Measurements from ENCODE around the gene KLHL17. TPM values are rescaled to one million over a fixed set of nuclear protein-coding genes. Genes with fewer than 3 reads are reported as not detected.

The KLHL17 gene
- total and polyA plus RNA-seq, 10 of the 15 experiments (the other 5 are each of a cell fraction or from before 2014, with no cell fraction given), result 0.03 to 30.6 (median 5.3) TPM

- H3K9me3 ChIP-seq (replicated peaks; ENCODE audit: control insufficient read depth, insufficient read depth, low read length), result no peaks in the 10 kb centered on the region
- FAIRE-seq (no peak), ATAC-seq (peak; percentile 59), DNase-seq (ENCODE audit: low read depth, low spot score) (no peak)
- H3K4me2 ChIP-seq (ENCODE audit: control insufficient read depth, insufficient read depth), result peak within 1 kb of the TSS; percentile 96
- WGBS (ENCODE audit: insufficient coverage, insufficient replicate concordance, low lambda C conversion rate, missing lambda C conversion rate), result 4% methylated on average over 49 of the region's 95 CpGs
- H3K4me1 ChIP-seq (ENCODE audit: control insufficient read depth, insufficient read depth, low read length), result peaks cover 19% of the 10 kb centered on the region
- H4K20me1 ChIP-seq (ENCODE audit: control insufficient read depth, insufficient read depth), result no peaks in the 10 kb centered on the region
- ChIA-PET POLR2A (interaction anchor here (2.6 kb wide), 1 partner anchor 7 kb away, joined by 10 read pairs; no protein-coding TSS in a partner anchor), CTCF (interaction anchor here (5.6 kb wide), 1 partner anchor 16 kb away, joined by 56 read pairs; the partner anchor contains the start of gene PERM1), SMC1A (ENCODE audit: uncharacterized antibody, unreplicated experiment) (interaction anchor here (1.3 to 1.6 kb wide), 2 partner anchors 13 to 15 kb away, joined by 3 read pairs; partner anchors contain the start of gene ISG15), RAD21 (ENCODE audit: unreplicated experiment) (interaction anchor here (0.6 to 1.0 kb wide), 3 partner anchors 16 to 777 kb away, joined by 3 to 4 read pairs (median 3); no protein-coding TSS in a partner anchor)
- intact Hi-C loops (cut with micrococcal nuclease; ENCODE audit: unreplicated experiment) (no loop called here), in situ Hi-C loops (cut with MboI) (no loop called here)
- peaks cover 0 to 20% of the 10 kb centered on the region in 2 experiments; a peak in 2 of 4 replicates for H3K27me3 ChIP-seq (replicated peaks in 1 of 2; ENCODE audit: control insufficient read depth in 2 of 2, insufficient read depth in 2 of 2, low read length in 1 of 2)
- peak within 1 kb of the TSS; percentile 75 for H2AFZ ChIP-seq (ENCODE audit: control insufficient read depth, low read depth, low read length)
- H3K36me3 ChIP-seq (ENCODE audit: control insufficient read depth in 2 of 2, insufficient read depth in 2 of 2, low read length in 1 of 2), result no peaks in the 10 kb centered on the region
- BruUV-seq (replicated peaks), result no TSS peak
- peak within 1 kb of the TSS; percentile 44 for H3K9ac ChIP-seq (ENCODE audit: control insufficient read depth, insufficient read depth, low read length)
- peak within 1 kb of the TSS; percentile 66 for H3K4me3 ChIP-seq
- no peaks in the 10 kb centered on the region for H3K79me2 ChIP-seq (ENCODE audit: control insufficient read depth, insufficient read depth, low read length)
- no peak within 1 kb of the TSS for H3K27ac ChIP-seq (ENCODE audit: control insufficient read depth, insufficient read depth)
- TF ChIP-seq POLR2A (IDR thresholded peaks at IDR 0.05; ENCODE audit: low read depth, low read length) (0 out of 2 replicates have a peak, but pooled peaks have one; percentile 16), PBX3 (IDR thresholded peaks at IDR 0.05; ENCODE audit: insufficient replicate concordance, low read depth, low read length) (peak; percentile 89), BHLHE40 (IDR thresholded peaks at IDR 0.05; ENCODE audit: borderline replicate concordance in 1 of 2, low read depth in 2 of 2, low read length in 1 of 2) (peak in 1 of 2 experiments; percentile 73; a peak in 1 of 4 replicates), ZNF24 (IDR thresholded peaks at IDR 0.05) (0 out of 2 replicates have a peak, but pooled peaks have one; percentile 11), USF1 (IDR thresholded peaks at IDR 0.05; ENCODE audit: borderline replicate concordance, extremely low read length, insufficient read depth, low read depth, low read length) (no peak), PKNOX1 (IDR thresholded peaks at IDR 0.05) (peak; percentile 93), ZNF592 (IDR thresholded peaks at IDR 0.05) (no peak), GATAD2B (conservative IDR thresholded peaks at IDR 0.05; ENCODE audit: low read depth) (peak; percentile 50), EGR1 (IDR thresholded peaks at IDR 0.05; ENCODE audit: borderline replicate concordance in 1 of 2, low read depth in 2 of 2, low read length in 2 of 2) (peak in 1 of 2 experiments; percentile 11; a peak in 1 of 3 replicates), BACH1 (IDR thresholded peaks at IDR 0.05; ENCODE audit: borderline replicate concordance) (peak; percentile 21), HDAC6 (IDR thresholded peaks at IDR 0.05; ENCODE audit: unreplicated experiment) (peak; percentile 67), ATF3 (IDR thresholded peaks at IDR 0.05; ENCODE audit: borderline replicate concordance, extremely low read depth, low read depth, low read length) (no peak), SUZ12 (IDR thresholded peaks at IDR 0.05; ENCODE audit: unreplicated experiment) (peak; percentile 32), ZSCAN29 (IDR thresholded peaks at IDR 0.05) (peak; percentile 93)
Observed at GRCh38 chr1:999725-1000356, 39.5 kb downstream of the KLHL17 start, which contains the start of gene HES4. Gene HES4 (minus strand): TSS chr1:1000097. CDS start chr1:999973, 124 bp downstream.
